Central memory CD8-positive, alpha-beta T cell (primary cell): ENCODE data around the gene DAB2.

Experiments
- ATAC-seq: fragments of 150-1000 bp; cut with Tn5 transposase; replicated peaks from 2 replicates; pipeline ENCODE4 v1.10.0; 2022; ENCODE audit warnings: mild to moderate bottlenecking, moderate FRiP score, moderate number of reproducible peaks; ENCODE audit not compliant: poor library complexity, severe bottlenecking; ENCODE audit errors: extremely low read depth
- DNase-seq, 2 donors: peaks; one replicate each; pipeline ENCODE4 v3.0.0; 2021; ENCODE audit warnings: low spot score in 2 of 2
- H3K27ac Mint-ChIP-seq: one replicate; pipeline ENCODE4 v1.8.0; 2022; ENCODE audit warnings: low read depth, mild to moderate bottlenecking, moderate library complexity, mixed read lengths
- H3K27me3 Mint-ChIP-seq: one replicate; pipeline ENCODE4 v1.8.0; 2022; ENCODE audit warnings: mixed read lengths
- H3K36me3 Mint-ChIP-seq: one replicate; pipeline ENCODE4 v1.8.0; 2022; ENCODE audit warnings: mild to moderate bottlenecking, moderate library complexity, mixed read lengths; ENCODE audit not compliant: insufficient read depth
- H3K4me1 Mint-ChIP-seq: one replicate; pipeline ENCODE4 v1.8.0; 2022; ENCODE audit warnings: mixed read lengths
- H3K4me3 Mint-ChIP-seq: one replicate; pipeline ENCODE4 v1.8.0; 2022; ENCODE audit warnings: mild to moderate bottlenecking, moderate library complexity, mixed read lengths
- H3K9me3 Mint-ChIP-seq: one replicate; pipeline ENCODE4 v1.8.0; 2022; ENCODE audit warnings: mixed read lengths

Gene DAB2

DNA sequence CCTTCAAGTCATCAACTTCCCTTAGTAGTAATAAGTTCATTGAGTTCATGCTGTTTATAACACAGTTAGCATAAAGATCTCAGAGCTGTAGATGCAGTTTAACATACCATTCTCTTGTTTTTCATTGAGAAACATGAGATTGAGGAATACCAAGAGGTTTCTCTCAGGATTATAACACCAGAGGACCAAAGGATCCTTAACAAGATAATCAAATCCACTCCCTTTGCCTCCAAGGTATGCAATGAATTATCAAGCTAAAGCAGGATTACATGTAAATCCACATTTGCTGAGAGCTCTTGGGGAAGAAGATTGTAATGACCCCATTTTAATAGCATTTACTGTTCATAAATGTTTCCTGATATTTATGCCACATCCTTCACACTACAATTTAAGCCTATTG, 35.1 kb upstream of the DAB2 start:
- Mint-ChIP-seq H3K4me3 (no peak overlapping the region), H3K9me3 (no peaks in the 10 kb centered on the region), H3K27ac (no peak overlapping the region), H3K36me3 (no peaks in the 10 kb centered on the region), H3K27me3 (peaks cover 48% of the 10 kb centered on the region), H3K4me1 (peaks cover 13% of the 10 kb centered on the region)
- no peak for DNase-seq
- no peak for ATAC-seq

DNA sequence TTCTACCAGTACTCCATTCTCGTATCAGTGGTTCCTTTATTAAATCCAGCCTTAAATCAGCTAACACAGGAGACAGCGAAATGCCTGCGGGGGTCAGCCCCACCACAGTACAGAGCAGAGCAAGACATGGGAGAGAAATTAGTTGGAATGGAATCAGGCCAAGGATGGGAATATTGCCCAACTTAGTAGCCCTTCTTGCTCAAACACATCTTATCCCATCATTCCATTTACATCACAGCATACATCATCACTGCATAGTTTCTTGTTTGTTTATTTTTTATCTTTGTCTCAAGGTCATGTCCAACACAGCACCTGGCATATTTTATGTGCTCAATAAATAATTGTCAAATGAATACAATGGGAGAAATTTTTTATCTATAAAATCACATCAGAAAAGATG, 34.3 kb upstream of the DAB2 start:
- H3K4me1 Mint-ChIP-seq = peaks cover 13% of the 10 kb centered on the region
- ATAC-seq (no peak), DNase-seq (no peak)
- H3K9me3 Mint-ChIP-seq = no peaks in the 10 kb centered on the region
- no peaks in the 10 kb centered on the region for H3K36me3 Mint-ChIP-seq
- H3K27ac Mint-ChIP-seq = no peak overlapping the region
- H3K4me3 Mint-ChIP-seq = no peak overlapping the region
- peaks cover 48% of the 10 kb centered on the region for H3K27me3 Mint-ChIP-seq

- Mint-ChIP-seq H3K36me3 (peaks cover 3% of the 10 kb centered on the region), H3K4me1 (no peaks in the 10 kb centered on the region), H3K27ac (no peak overlapping the region), H3K9me3 (no peaks in the 10 kb centered on the region), H3K4me3 (no peak overlapping the region), H3K27me3 (peaks cover 39% of the 10 kb centered on the region)
- ATAC-seq (no peak), DNase-seq (no peak)
Measured at GRCh38 chr5:39455645-39456044, 30.9 kb upstream of the DAB2 start.

GRCh38 chr5:39453606-39454005, 28.8 kb upstream of the DAB2 start:
- Mint-ChIP-seq H3K27me3 (peaks cover 34% of the 10 kb centered on the region), H3K4me1 (no peaks in the 10 kb centered on the region), H3K36me3 (peaks cover 3% of the 10 kb centered on the region), H3K27ac (no peak overlapping the region), H3K4me3 (no peak overlapping the region), H3K9me3 (no peaks in the 10 kb centered on the region)
- DNase-seq = no peak
- ATAC-seq = no peak

GRCh38 chr5:39452846-39453245, 28.1 kb upstream of the DAB2 start:
- Mint-ChIP-seq H3K36me3 (peaks cover 3% of the 10 kb centered on the region), H3K4me3 (no peak overlapping the region), H3K27ac (no peak overlapping the region), H3K4me1 (no peaks in the 10 kb centered on the region), H3K27me3 (peaks cover 27% of the 10 kb centered on the region), H3K9me3 (no peaks in the 10 kb centered on the region)
- DNase-seq = no peak
- no peak for ATAC-seq

GRCh38 chr5:39451276-39451941, 26.6 kb upstream of the DAB2 start:
- ATAC-seq = no peak
- no peaks in the 10 kb centered on the region for H3K4me1 Mint-ChIP-seq
- H3K9me3 Mint-ChIP-seq = no peaks in the 10 kb centered on the region
- H3K36me3 Mint-ChIP-seq = peaks cover 3% of the 10 kb centered on the region
- H3K27me3 Mint-ChIP-seq = peaks cover 12% of the 10 kb centered on the region
- no peak overlapping the region for H3K4me3 Mint-ChIP-seq
- H3K27ac Mint-ChIP-seq = no peak overlapping the region
- no peak for DNase-seq

DNA sequence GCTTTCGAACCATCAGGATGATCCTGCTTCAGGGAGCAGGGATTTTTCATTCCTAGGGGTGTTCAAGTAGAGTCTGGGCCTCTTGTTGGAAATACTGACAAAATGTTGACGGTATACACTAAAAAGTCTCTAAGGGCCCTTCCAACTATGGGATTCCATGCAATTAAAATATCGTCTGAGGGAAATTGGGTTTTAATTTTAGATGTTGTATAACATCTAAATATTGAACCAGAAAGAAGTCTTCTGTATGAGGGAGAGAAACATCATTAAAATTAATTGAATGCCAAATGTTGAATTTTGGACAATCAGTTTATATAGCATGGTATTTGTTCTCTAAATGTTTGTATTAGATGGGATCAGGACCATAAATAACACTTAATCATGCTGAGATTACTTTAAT, 25.7 kb upstream of the DAB2 start:
- H3K4me3 Mint-ChIP-seq = no peak overlapping the region
- peaks cover 3% of the 10 kb centered on the region for H3K36me3 Mint-ChIP-seq
- DNase-seq (no peak), ATAC-seq (no peak)
- no peak overlapping the region for H3K27ac Mint-ChIP-seq
- H3K9me3 Mint-ChIP-seq = no peaks in the 10 kb centered on the region
- peaks cover 3% of the 10 kb centered on the region for H3K27me3 Mint-ChIP-seq
- no peaks in the 10 kb centered on the region for H3K4me1 Mint-ChIP-seq

DNA sequence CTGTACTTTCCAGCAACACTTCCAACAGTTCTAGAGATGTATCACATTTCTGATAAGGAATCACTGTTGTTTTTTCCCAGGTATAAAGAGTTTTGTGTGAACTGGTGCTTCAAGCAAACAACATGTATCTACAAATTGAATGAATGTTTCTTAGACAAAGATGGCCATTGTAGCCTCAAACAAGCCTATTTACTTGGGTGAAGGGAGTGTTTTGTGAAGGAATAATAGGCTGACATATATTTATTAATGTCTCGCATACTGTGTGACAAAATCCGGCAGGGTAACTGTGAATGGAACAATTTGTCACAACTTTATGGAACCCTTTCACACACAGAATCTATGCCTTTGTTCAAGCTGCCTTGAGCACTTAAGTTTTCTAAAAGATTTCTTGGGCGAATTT, 24.8 kb upstream of the DAB2 start:
- Mint-ChIP-seq H3K9me3 (no peaks in the 10 kb centered on the region), H3K27me3 (no peaks in the 10 kb centered on the region), H3K4me3 (no peak overlapping the region), H3K4me1 (no peaks in the 10 kb centered on the region), H3K27ac (no peak overlapping the region), H3K36me3 (peaks cover 3% of the 10 kb centered on the region)
- ATAC-seq = no peak
- no peak for DNase-seq

DNA sequence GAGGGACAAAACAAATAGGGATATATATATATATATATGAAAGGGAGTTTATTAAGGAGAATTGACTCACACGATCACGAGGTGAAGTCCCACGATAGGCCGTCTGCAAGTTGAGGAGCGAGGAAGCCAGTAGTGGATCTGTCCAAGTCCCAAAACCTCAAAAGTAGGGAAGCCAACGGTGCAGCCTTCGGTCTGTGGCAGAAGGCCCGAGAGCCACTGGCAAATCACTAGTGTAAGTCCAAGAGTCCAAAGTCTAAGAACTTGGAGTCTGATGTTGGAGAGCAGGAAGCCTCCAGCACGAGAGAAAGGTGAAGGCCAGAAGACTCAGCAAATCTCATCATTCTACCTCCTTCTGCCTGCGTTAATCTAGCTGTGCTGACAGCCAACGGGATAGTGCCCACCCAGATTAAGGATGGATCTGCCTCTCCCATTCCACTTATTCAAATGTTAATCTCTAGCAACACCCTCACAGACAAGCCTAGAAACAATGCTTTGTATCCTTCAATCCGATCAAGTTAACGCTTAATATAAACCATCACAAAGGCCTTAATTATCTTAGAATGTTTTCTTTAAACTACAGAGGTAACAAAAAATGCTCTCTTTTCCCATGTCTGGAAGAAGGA, 23.8 kb upstream of the DAB2 start:
- H3K27me3 Mint-ChIP-seq = no peaks in the 10 kb centered on the region
- H3K4me3 Mint-ChIP-seq = no peak overlapping the region
- peaks cover 3% of the 10 kb centered on the region for H3K36me3 Mint-ChIP-seq
- H3K4me1 Mint-ChIP-seq = no peaks in the 10 kb centered on the region
- H3K27ac Mint-ChIP-seq = no peak overlapping the region
- no peaks in the 10 kb centered on the region for H3K9me3 Mint-ChIP-seq
- DNase-seq = no peak
- ATAC-seq = no peak

GRCh38 chr5:39447968-39448367, 23.2 kb upstream of the DAB2 start:
- Mint-ChIP-seq H3K4me3 (no peak overlapping the region), H3K27me3 (no peaks in the 10 kb centered on the region), H3K4me1 (no peaks in the 10 kb centered on the region), H3K36me3 (peaks cover 3% of the 10 kb centered on the region), H3K9me3 (no peaks in the 10 kb centered on the region), H3K27ac (no peak overlapping the region)
- DNase-seq (no peak), ATAC-seq (no peak)

GRCh38 chr5:39447059-39447458, 22.3 kb upstream of the DAB2 start:
- H3K9me3 Mint-ChIP-seq = no peaks in the 10 kb centered on the region
- H3K4me3 Mint-ChIP-seq = no peak overlapping the region
- DNase-seq (no peak), ATAC-seq (no peak)
- H3K4me1 Mint-ChIP-seq = no peaks in the 10 kb centered on the region
- H3K27me3 Mint-ChIP-seq = no peaks in the 10 kb centered on the region
- peaks cover 3% of the 10 kb centered on the region for H3K36me3 Mint-ChIP-seq
- no peak overlapping the region for H3K27ac Mint-ChIP-seq

- Mint-ChIP-seq H3K4me1 (no peaks in the 10 kb centered on the region), H3K9me3 (no peaks in the 10 kb centered on the region), H3K4me3 (no peak overlapping the region), H3K27ac (no peak overlapping the region), H3K36me3 (no peaks in the 10 kb centered on the region), H3K27me3 (peaks cover 2% of the 10 kb centered on the region)
- ATAC-seq = no peak
- no peak for DNase-seq
Measured at GRCh38 chr5:39446231-39446630, 21.5 kb upstream of the DAB2 start.

- Mint-ChIP-seq H3K36me3 (no peaks in the 10 kb centered on the region), H3K27ac (no peak overlapping the region), H3K4me1 (no peaks in the 10 kb centered on the region), H3K9me3 (no peaks in the 10 kb centered on the region), H3K4me3 (no peak overlapping the region), H3K27me3 (peaks cover 9% of the 10 kb centered on the region)
- no peak for DNase-seq
- ATAC-seq = no peak
Measured at GRCh38 chr5:39443911-39444310, 19.1 kb upstream of the DAB2 start.
